ENCODE measurements around the gene COL23A1. TPM values are rescaled to one million over a fixed set of nuclear protein-coding genes. Genes with fewer than 3 reads are reported as not detected.

Gene COL23A1
- total and polyA plus RNA-seq, 2 of the 13 experiments (the other 11 are each of a cell fraction or from before 2014, with no cell fraction given): not detected

- 62% methylated on average over 7 of the region's 7 CpGs for WGBS (ENCODE audit: low lambda C conversion rate)
- Histone ChIP-seq H4K20me1 (ENCODE audit: insufficient read depth, low read length) (0 out of 2 replicates have a peak, but pooled peaks cover 2% of the 10 kb centered on the region), H3K79me2 (ENCODE audit: insufficient read depth, low read length) (no peaks in the 10 kb centered on the region), H3K4me2 (ENCODE audit: low read depth, low read length) (no peak overlapping the region), H3K9me3 (ENCODE audit: low read length) (no peaks in the 10 kb centered on the region), H3K4me1 (ENCODE audit: insufficient read depth, low read length) (no peaks in the 10 kb centered on the region), H2AFZ (ENCODE audit: low read length) (no peak overlapping the region), H3K9ac (ENCODE audit: insufficient read depth, low read depth, low read length) (no peak overlapping the region), H3K27ac (ENCODE audit: extremely low read length, insufficient read depth, low read length) (no peak overlapping the region), H3K27me3 (ENCODE audit: control insufficient read depth in 1 of 2, insufficient read depth in 2 of 2, low read length in 2 of 2) (peaks cover 1 to 12% of the 10 kb centered on the region in 2 experiments; a peak in 3 of 5 replicates), H3K36me3 (replicated peaks in 1 of 2; ENCODE audit: control insufficient read depth in 1 of 2, insufficient read depth in 2 of 2, low read length in 2 of 2) (no peaks in the 10 kb centered on the region), H3K4me3 (replicated peaks in 1 of 3; ENCODE audit: insufficient read depth in 1 of 3, low read depth in 2 of 3, low read length in 3 of 3) (no peak overlapping the region)
- FAIRE-seq (no peak), ATAC-seq (no peak), DNase-seq (ENCODE audit: low spot score) (no peak)
- no TSS peak for BruUV-seq (replicated peaks)
- POLR2A ChIA-PET: no interaction called here
- CTCF ChIA-PET (ENCODE audit: low intra/inter-chr PET ratio, low total read pairs): no interaction called here
- in situ Hi-C loops (cut with HindIII; ENCODE audit: extremely low pct_ligation_motif_present, low pct_unique_long_range_greater_than_20kb) (no loop called here), intact Hi-C loops (cut with micrococcal nuclease; ENCODE audit: unreplicated experiment) (no loop called here)
- TF ChIP-seq ZNF460 (CRISPR knock-in tag; IDR thresholded peaks at IDR 0.05; ENCODE audit: borderline replicate concordance) (no peak), ZNF264 (CRISPR knock-in tag; IDR thresholded peaks at IDR 0.05) (no peak), POLR2G (IDR thresholded peaks at IDR 0.05; ENCODE audit: low read depth, low read length) (no peak), HES4 (CRISPR knock-in tag; IDR thresholded peaks at IDR 0.05; ENCODE audit: borderline replicate concordance) (no peak), ZSCAN25 (CRISPR knock-in tag; IDR thresholded peaks at IDR 0.05) (no peak), HMG20B (CRISPR knock-in tag; conservative IDR thresholded peaks at IDR 0.05) (no peak), THRA (CRISPR knock-in tag; IDR thresholded peaks at IDR 0.05; ENCODE audit: borderline replicate concordance) (no peak), TGIF2 (CRISPR knock-in tag; IDR thresholded peaks at IDR 0.05) (no peak), ZNF318 (CRISPR knock-in tag; IDR thresholded peaks at IDR 0.05) (no peak), HOXD1 (CRISPR knock-in tag; IDR thresholded peaks at IDR 0.05) (no peak), NRL (CRISPR knock-in tag; IDR thresholded peaks at IDR 0.05; ENCODE audit: borderline replicate concordance) (no peak)
Observed at GRCh38 chr5:178440181-178440580, 150.0 kb downstream of the COL23A1 start.
